Activated CD8-positive, alpha-beta T cell treated with anti-CD3 and anti-CD28 coated beads for 36 hours (primary cell): ENCODE results near the gene ELAVL2. TPM values are rescaled to one million over a fixed set of nuclear protein-coding genes. Genes with fewer than 3 reads are reported as not detected.

Source experiments
- ATAC-seq: fragments of 200-7000 bp; cut with Tn5 transposase; one replicate; pipeline ENCODE4 v1.10.0; 2021; ENCODE audit warnings: mild to moderate bottlenecking, moderate library complexity
- CTCF ChIA-PET: fragments of 350-600 bp; sonication (Branson Sonifier 250); formaldehyde crosslinking; loops from one replicate; lab custom pipeline; 2021; ENCODE audit warnings: antibody characterized with exemption; lab: Charles Lee
- POLR2A ChIA-PET: fragments of 350-600 bp; sonication (Branson Sonifier 250); formaldehyde crosslinking; loops from one replicate; lab custom pipeline; 2021; ENCODE audit warnings: antibody characterized with exemption; lab: Charles Lee
- DNase-seq: peaks from one replicate; pipeline ENCODE4 v3.0.0-alpha.2; 2020
- H3K27ac Mint-ChIP-seq: one replicate; pipeline ENCODE4 v1.8.0; 2021; ENCODE audit warnings: mild to moderate bottlenecking, mixed read lengths
- H3K27me3 Mint-ChIP-seq: one replicate; pipeline ENCODE4 v1.8.0; 2021; ENCODE audit warnings: mixed read lengths
- H3K36me3 Mint-ChIP-seq: one replicate; pipeline ENCODE4 v1.8.0; 2021; ENCODE audit warnings: low read depth, mixed read lengths
- H3K4me1 Mint-ChIP-seq: one replicate; pipeline ENCODE4 v1.8.0; 2021; ENCODE audit warnings: low read depth, mixed read lengths
- H3K4me3 Mint-ChIP-seq: one replicate; pipeline ENCODE4 v1.8.0; 2021; ENCODE audit warnings: mild to moderate bottlenecking, moderate library complexity, mixed read lengths
- H3K9me3 Mint-ChIP-seq: one replicate; pipeline ENCODE4 v1.8.0; 2021; ENCODE audit warnings: mixed read lengths
- CTCF ChIP-seq: fragments of 200-600 bp; IDR thresholded peaks from one replicate; pipeline ENCODE4 v1.8.0; 2022; ENCODE audit warnings: antibody characterized with exemption, mild to moderate bottlenecking
- intact Hi-C: fragments of 100-400 bp; cut with micrococcal nuclease; formaldehyde crosslinking; loops from one replicate; pipeline ENCODE4 v1.10.0; 2022
- total RNA-seq, 2 experiments: library from RNA; stranded (reverse); gene quantifications; one replicate each; pipeline ENCODE4 v1.2.3, GENCODE V29; 2021

Gene ELAVL2
- total RNA-seq, 2 experiments from 2014 or later: not detected

- TF ChIP-seq CTCF: no peak
- POLR2A ChIA-PET: no interaction called here
These were observed 127.9 kb downstream of the ELAVL2 start for GRCh38 chr9:23698161-23698560.

GRCh38 chr9:23695572-23695971 is 130.5 kb downstream of the ELAVL2 start:
- Mint-ChIP-seq H3K36me3 (no peaks in the 10 kb centered on the region), H3K27ac (no peak overlapping the region), H3K27me3 (no peaks in the 10 kb centered on the region), H3K4me1 (no peaks in the 10 kb centered on the region), H3K9me3 (peaks cover 8% of the 10 kb centered on the region), H3K4me3 (no peak overlapping the region)
- ATAC-seq (no peak), DNase-seq (no peak)
- no peak for TF ChIP-seq CTCF
- intact Hi-C loops: no loop called here
- POLR2A ChIA-PET: no interaction called here
- CTCF ChIA-PET: no interaction called here

More at GRCh38 chr9:23698161-23698560, 127.9 kb downstream of the ELAVL2 start:
- Mint-ChIP-seq H3K4me1 (no peaks in the 10 kb centered on the region), H3K4me3 (no peak overlapping the region), H3K27me3 (no peaks in the 10 kb centered on the region), H3K9me3 (no peaks in the 10 kb centered on the region), H3K36me3 (no peaks in the 10 kb centered on the region), H3K27ac (no peak overlapping the region)
- DNase-seq (no peak), ATAC-seq (no peak)
- intact Hi-C loops: no loop called here
- CTCF ChIA-PET: no interaction called here

GRCh38 chr9:23693374-23693773 is 132.7 kb downstream of the ELAVL2 start:
- ChIA-PET POLR2A (no interaction called here), CTCF (no interaction called here)
- Mint-ChIP-seq H3K27ac (no peak overlapping the region), H3K4me3 (no peak overlapping the region), H3K9me3 (peaks cover 10% of the 10 kb centered on the region), H3K4me1 (no peaks in the 10 kb centered on the region), H3K27me3 (no peaks in the 10 kb centered on the region), H3K36me3 (no peaks in the 10 kb centered on the region)
- DNase-seq (no peak), ATAC-seq (no peak)
- no peak for TF ChIP-seq CTCF
- intact Hi-C loops: no loop called here

GRCh38 chr9:23686896-23687295 is 139.1 kb downstream of the ELAVL2 start:
- CTCF ChIA-PET: no interaction called here
- intact Hi-C loops: no loop called here
- H3K9me3 Mint-ChIP-seq: peaks cover 4% of the 10 kb centered on the region
- no peak overlapping the region for H3K4me3 Mint-ChIP-seq
- H3K36me3 Mint-ChIP-seq: no peaks in the 10 kb centered on the region
- no peak for TF ChIP-seq CTCF
- no peaks in the 10 kb centered on the region for H3K4me1 Mint-ChIP-seq
- H3K27me3 Mint-ChIP-seq: no peaks in the 10 kb centered on the region
- ATAC-seq (no peak), DNase-seq (no peak)
- POLR2A ChIA-PET: no interaction called here
- H3K27ac Mint-ChIP-seq: no peak overlapping the region

GRCh38 chr9:23686257-23686656 is 139.8 kb downstream of the ELAVL2 start:
- Mint-ChIP-seq H3K27ac (no peak overlapping the region), H3K4me3 (no peak overlapping the region), H3K4me1 (no peaks in the 10 kb centered on the region), H3K36me3 (no peaks in the 10 kb centered on the region), H3K9me3 (peaks cover 4% of the 10 kb centered on the region), H3K27me3 (no peaks in the 10 kb centered on the region)
- no peak for TF ChIP-seq CTCF
- no peak for DNase-seq
- ATAC-seq: no peak
- CTCF ChIA-PET: no interaction called here
- POLR2A ChIA-PET: no interaction called here
- intact Hi-C loops: no loop called here
